D721Med (cell line): ENCODE data around the gene CACNG4.
"Not testable (repeated sequence)": the region's sequence is repeated elsewhere in the genome, so short reads cannot be mapped to it uniquely, and the experiment has no call there.

Experiments used
- DNase-seq: peaks from one replicate; pipeline ENCODE4 v3.0.0; 2011; ENCODE audit warnings: low spot score; ENCODE audit not compliant: insufficient read length
- FAIRE-seq: peaks from 2 replicates; lab custom pipeline; 2011; peaks lifted over from hg19 to GRCh38; lab: Jason Lieb, UNC
- TF ChIP-seq, protein P1 (sequence below): IDR thresholded peaks from 2 replicates; pipeline ENCODE4 v1.5.1; 2012; ENCODE audit warnings: mild to moderate bottlenecking, control low read depth; ENCODE audit not compliant: insufficient read depth; ENCODE audit errors: missing control alignments

CACNG4 gene

GRCh38 chr17:67030641-67031040 is 66.1 kb downstream of the CACNG4 start:
- TF ChIP-seq, protein P1, sequence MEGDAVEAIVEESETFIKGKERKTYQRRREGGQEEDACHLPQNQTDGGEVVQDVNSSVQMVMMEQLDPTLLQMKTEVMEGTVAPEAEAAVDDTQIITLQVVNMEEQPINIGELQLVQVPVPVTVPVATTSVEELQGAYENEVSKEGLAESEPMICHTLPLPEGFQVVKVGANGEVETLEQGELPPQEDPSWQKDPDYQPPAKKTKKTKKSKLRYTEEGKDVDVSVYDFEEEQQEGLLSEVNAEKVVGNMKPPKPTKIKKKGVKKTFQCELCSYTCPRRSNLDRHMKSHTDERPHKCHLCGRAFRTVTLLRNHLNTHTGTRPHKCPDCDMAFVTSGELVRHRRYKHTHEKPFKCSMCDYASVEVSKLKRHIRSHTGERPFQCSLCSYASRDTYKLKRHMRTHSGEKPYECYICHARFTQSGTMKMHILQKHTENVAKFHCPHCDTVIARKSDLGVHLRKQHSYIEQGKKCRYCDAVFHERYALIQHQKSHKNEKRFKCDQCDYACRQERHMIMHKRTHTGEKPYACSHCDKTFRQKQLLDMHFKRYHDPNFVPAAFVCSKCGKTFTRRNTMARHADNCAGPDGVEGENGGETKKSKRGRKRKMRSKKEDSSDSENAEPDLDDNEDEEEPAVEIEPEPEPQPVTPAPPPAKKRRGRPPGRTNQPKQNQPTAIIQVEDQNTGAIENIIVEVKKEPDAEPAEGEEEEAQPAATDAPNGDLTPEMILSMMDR, result no peak
- FAIRE-seq (no peak), DNase-seq (no peak)

DNA sequence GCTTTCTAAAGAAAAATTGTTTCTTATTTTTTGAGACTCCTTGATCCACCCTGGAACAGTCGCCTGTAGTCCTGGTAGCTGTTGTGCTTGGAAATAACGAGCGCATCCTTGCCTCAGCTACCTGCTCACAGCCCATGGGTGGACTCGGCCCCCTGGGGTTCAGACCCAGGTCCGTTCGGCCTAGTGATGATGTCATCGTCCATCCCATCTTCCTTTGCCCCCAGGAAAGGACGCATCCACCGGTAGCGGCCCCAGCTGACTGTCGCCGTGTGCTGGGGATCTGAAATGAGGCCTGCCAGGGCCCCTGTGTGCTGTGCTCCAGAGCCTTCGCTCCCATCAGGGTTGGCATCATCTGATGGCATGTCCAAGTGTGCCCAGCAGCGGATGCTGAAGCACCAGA is 67.9 kb downstream of the CACNG4 start:
- TF ChIP-seq, protein P1, result no peak

DNA sequence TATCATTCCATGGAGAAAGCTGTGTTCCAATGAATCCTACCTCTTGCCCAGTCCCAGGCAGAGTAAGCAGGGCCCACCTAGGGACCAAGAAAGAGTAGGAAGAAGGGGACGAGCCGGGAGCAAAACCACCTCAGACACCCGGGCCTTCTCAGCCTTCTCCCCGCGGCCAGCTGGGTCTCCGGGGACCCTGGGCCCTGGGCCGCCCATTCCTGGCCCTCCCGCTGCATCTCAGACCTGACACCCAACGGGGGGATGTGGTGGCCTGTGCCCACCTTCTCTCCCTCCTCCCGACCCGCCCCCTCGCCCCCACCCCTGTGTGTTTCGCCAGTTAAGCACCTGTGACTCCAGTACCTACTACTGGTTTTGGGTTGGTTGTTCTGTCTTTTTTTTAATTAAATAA is 68.5 kb downstream of the CACNG4 start:
- DNase-seq, result no peak
- TF ChIP-seq, protein P1, result no peak
- FAIRE-seq, result no peak

More for the DNA sequence above, 67.9 kb downstream of the CACNG4 start:
- no peak for DNase-seq
- FAIRE-seq, result no peak

- TF ChIP-seq, protein P1, result no peak
- DNase-seq (no peak), FAIRE-seq (no peak)
These were observed 69.1 kb downstream of the CACNG4 start for GRCh38 chr17:67033613-67034012.

- no peak for FAIRE-seq
- TF ChIP-seq, protein P1, result no peak
- no peak for DNase-seq
These were observed 70.9 kb downstream of the CACNG4 start for GRCh38 chr17:67035131-67036083.

- no peak for DNase-seq
- TF ChIP-seq, protein P1, result no peak
- FAIRE-seq, result no peak
These were observed 74.4 kb downstream of the CACNG4 start for GRCh38 chr17:67038861-67039365.

DNA sequence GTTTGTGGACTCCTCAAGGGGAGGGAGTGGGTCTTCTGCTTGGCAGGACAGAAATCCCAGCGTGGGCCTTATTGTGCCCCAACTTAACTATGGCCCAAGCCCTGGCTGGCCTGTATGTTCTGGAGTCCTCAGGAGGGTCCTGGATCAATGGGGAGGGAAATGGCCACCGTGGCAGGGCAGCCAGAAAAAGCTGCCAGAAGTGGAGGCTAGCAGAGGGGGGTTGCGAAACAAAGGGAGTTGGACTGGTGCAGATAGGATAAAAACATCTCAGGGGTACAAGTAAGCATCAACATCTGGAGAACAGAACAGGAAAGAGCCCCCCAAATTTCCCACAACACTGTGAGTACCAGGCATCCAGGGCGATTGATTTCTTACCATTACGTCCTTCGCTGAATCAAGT is 76.1 kb downstream of the CACNG4 start:
- TF ChIP-seq, protein P1, result no peak
- no peak for DNase-seq
- no peak for FAIRE-seq

DNA sequence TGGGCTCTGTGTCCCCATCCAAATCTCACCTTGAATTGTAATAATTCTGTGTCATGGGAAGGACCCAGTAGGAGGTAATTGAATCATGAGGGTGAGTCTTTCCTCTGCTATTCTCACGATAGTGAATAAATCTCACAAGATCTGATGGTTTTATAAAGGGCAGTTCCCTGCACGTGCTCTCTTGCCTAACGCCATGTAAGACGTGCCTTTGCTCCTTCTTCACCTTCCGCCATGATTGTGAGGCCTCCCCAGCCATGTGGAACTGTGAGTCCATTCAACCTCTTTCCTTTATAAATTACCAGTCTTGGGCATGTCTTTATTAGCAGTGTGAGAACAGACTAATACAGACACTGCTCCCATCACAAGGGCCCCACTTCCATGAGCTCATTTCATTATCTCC is 76.6 kb downstream of the CACNG4 start:
- DNase-seq, FAIRE-seq: not testable (repeated sequence)
